Left renal pelvis (tissue), 4 donors: ENCODE results near the gene LYPD1. TPM values are rescaled to one million over a fixed set of nuclear protein-coding genes. Genes with fewer than 3 reads are reported as not detected.
A peak's percentile ranks its signal among the peaks of the same experiment; 100 is the strongest.

Experiments used
- DNase-seq, 4 donors: peaks; one replicate each; pipeline ENCODE4 v3.0.0-alpha.2; 2013; ENCODE audit warnings: low read depth in 4 of 4, low spot score in 3 of 4
- polyA plus RNA-seq, 4 donors: library from polyadenylated mRNA; unstranded; fragments of 120-200 nt; gene quantifications; one replicate each; pipeline ENCODE4 v1.2.1, GENCODE V29; 2013; ENCODE audit not compliant: insufficient read length in 4 of 4

The LYPD1 gene
- polyA plus RNA-seq, 4 donors: 37.5 to 107 (median 86.2) TPM

GRCh38 chr2:132668987-132669907, 758 bp downstream of the LYPD1 start:
- no peak for DNase-seq

DNA sequence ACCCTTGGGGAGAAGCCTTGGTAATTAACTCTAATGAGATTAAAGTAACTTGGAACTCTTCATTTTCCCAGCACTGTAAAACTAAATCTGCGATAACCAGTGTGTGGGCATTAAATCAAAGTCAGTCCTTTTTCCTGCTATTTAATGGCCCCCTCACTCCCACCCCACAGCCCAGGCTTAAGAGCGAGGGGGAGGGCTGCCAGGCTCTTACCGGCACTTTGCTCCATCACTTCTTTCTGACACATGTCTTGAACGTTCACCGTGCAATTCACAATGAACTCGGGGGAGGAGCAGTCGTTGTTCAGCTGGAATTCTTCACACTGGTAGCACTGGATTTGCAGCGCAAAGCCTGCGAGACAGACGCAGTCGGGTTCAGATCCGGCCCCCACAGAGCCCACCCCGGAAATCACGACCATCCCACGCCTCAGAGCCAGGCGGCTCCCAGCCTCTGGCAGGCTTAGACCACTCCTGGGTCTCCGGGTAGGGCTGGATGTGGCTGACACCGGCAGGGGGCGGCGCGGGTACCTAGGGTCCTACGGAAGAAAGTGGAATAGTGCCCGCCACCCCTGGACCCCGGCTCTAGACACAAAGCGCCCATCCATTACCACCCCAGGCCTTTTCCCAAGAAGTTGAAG, 1.7 kb downstream of the LYPD1 start:
- DNase-seq: peak in 2 of 4 donors; percentile 35 to 60

- no peak for DNase-seq
These were observed 2.3 kb downstream of the LYPD1 start for GRCh38 chr2:132667706-132668105.

- DNase-seq: no peak
These were observed 4.4 kb downstream of the LYPD1 start for GRCh38 chr2:132665401-132666140.

DNA sequence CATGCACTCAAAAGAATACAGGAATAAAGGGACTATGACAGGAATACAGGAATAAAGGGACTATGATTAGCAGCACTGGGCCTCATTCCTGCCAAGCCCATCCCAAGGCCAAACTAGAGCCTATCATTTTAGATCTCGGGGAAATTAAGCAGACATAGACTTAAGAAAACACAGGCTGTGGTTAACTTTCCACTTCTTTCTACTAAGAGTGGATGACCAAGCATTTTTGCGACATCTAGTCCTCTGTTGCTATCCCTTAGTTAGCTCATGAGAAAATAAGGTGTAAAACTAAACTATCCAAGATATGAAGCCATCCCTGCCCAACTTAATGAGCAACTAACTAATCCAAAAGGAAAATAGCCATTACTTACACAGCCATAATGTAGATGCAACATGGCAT, 5.9 kb downstream of the LYPD1 start:
- DNase-seq: no peak

GRCh38 chr2:132662732-132663131, 7.3 kb downstream of the LYPD1 start:
- no peak for DNase-seq

DNA sequence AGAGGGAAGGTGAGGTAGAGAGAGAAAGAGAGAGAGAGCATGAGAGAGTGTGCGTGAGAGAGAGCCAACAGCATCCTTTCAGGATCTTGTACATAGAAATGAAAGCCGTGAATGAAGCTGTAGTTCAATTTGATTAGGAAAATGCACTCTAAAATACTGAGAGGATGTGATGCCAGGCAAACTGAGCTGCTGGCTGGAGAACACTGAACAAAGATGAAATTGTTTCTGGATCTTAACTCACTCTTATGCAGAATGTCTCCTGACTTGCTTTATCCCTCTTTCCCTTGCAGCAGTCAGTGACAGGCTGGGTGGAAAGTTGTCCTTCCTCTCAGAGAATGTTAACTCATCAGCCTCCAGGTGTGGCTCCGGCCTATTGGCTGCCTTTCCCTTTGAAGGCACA, 10.7 kb downstream of the LYPD1 start:
- DNase-seq: no peak

- no peak for DNase-seq
These were observed 13.6 kb downstream of the LYPD1 start for GRCh38 chr2:132656266-132656975.

DNA sequence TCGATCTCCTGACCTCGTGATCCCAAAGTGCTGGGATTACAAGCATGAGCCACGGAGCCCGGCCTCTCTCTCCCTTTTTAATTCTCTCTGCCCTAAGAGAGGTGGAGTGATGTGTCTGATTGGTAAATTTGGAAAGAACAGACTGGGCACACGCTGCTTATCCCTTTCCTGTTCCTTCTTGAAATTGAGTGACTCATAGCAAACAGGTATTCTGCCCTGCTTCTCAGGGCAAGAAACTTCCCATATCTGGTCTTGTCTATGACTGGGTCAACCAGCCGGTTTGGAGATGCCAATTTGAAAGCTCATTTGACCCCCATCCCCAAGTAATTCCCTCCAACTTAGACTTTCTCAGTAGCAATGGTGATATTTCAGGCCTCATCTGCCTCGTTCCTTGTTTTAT, 15.0 kb downstream of the LYPD1 start:
- DNase-seq: no peak

GRCh38 chr2:132654335-132654734, 15.7 kb downstream of the LYPD1 start:
- no peak for DNase-seq

DNA sequence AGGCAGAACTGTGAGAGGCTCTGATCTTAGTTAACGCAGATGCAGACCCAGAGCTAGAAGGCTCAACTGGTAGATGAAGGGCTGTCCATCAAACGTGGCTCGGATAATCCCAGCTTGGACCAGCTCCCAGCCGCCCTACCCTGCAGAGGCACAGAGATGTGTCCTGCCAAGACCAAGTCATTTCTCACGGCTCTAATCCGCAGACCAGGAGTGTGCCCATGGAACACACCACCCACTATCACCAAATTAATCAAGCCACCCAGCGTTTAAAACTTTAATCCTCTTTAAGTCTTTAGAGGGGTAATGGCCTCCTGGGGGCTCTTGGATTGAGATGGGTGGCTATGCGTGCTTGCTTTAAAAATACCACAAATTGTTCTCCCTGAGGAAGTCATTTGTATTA, 17.5 kb downstream of the LYPD1 start:
- DNase-seq: no peak

- no peak for DNase-seq
These were observed 18.6 kb downstream of the LYPD1 start for GRCh38 chr2:132651115-132652045.

DNA sequence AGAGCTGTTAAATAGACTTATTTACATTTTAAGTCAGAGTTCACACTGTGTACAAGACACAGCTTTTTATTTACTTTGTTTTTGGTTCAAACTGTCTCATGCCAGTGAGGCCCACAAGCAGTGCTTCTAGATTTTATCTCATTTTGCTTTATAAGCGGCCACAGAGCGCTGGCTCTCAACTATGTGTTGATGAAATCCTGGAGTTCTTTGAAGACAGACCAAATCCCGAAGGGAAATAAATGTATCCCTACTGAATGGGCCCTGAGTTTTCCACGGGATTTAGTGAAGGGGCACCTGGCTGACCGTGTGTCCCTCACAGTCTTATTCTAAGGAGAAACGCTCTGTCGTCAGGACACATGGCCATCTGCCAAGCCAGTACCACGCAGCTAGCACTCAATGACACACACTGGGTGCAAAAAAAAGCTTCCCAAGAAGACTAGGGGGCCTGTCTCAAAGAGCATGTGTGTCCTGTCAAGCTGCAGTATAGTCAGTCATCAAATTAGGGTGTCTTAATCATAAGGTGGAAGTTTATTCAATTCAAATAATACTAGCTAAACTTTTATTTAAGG, 23.4 kb downstream of the LYPD1 start:
- no peak for DNase-seq

GRCh38 chr2:132645722-132646539, 24.1 kb downstream of the LYPD1 start:
- no peak for DNase-seq

DNA sequence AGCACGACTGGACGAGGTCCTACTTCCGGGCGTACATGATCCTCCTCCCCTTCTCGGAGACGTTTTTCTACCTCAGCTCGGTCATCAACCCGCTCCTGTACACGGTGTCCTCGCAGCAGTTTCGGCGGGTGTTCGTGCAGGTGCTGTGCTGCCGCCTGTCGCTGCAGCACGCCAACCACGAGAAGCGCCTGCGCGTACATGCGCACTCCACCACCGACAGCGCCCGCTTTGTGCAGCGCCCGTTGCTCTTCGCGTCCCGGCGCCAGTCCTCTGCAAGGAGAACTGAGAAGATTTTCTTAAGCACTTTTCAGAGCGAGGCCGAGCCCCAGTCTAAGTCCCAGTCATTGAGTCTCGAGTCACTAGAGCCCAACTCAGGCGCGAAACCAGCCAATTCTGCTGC, 24.8 kb downstream of the LYPD1 start:
- DNase-seq: no peak

DNA sequence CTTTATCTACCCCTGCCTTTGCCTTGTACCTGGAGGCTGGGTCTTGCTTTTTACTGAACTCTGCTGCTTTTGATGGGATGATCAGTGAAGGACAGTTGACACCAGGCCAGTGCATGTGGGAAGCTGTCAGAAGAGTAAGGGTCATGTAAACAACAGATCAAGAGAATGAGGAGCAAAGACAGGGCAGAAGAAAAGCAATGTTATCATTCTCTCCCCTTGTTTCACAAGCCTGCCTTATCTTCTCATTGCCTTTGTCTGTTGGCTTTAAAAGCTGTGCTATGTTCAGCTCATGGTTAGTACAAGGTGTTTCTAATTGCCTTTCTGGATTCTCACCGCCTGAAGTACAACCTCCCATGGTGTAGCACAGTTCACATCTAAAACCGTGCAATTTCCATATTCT, 27.6 kb downstream of the LYPD1 start:
- no peak for DNase-seq

GRCh38 chr2:132641819-132642218, 28.2 kb downstream of the LYPD1 start:
- no peak for DNase-seq

DNA sequence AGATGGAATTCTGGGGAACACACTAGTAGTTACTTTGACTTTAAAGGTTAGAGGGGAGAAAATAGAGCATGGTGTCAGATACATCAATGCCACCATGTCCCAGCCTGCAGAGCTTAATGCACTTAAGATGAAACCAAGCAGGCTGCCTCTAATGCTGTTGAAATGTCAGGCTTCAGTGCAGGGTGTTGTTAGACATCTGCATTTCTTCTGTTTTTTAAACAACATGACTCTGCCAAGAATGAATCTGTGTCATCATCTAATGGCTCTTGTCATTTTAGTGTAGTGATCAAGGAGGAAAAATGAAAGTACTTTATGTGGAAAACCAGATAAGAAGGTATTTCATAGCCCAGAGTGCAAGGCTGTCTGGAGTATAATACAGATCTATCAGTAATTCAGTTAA, 29.9 kb downstream of the LYPD1 start:
- DNase-seq: no peak
